Stimulated activated CD4-positive, alpha-beta T cell treated with anti-CD3 and anti-CD28 coated beads, TNF-alpha, amount 100 ng/mL, for 48 hours (primary cell): ENCODE data around the gene YWHAE.
"Not testable (repeated sequence)": the region's sequence is repeated elsewhere in the genome, so short reads cannot be mapped to it uniquely, and the experiment has no call there.

Experiments
- DNase-seq, 3 donors: peaks; one replicate each; pipeline ENCODE4 v3.0.0-alpha.2; 2020; ENCODE audit warnings: low read depth in 3 of 3

YWHAE gene

DNA sequence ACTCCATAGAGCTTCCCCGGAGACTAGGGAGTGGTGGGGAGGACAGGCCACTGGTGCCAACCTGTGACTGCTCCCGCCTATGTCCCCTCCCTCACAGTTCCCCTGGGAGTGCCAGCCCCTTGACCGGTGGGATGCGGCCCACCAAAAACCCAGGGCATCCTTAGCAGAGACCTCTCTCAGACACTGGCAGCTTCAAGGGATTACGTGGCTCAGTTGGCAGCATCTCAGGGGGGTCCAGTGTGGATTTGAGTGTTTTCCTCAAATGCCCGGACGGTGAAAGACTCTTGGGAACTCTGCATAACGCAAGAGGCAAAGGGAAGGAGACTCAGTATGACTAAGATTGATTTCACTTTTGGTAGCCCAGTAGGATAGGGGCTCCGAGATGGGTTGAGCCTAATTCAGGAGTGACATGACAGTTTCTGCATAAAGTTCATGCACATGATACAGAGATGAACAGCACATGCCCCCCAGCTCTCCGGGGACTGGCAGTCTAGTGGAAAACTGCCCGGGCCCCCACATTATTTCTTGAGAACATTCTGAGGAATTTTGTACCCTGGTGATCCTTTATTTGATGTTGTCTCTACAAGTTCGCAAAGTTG lies 70.2 kb downstream of the YWHAE start:
- DNase-seq: no peak

- no peak for DNase-seq
Observed at GRCh38 chr17:1328437-1328836, 71.6 kb downstream of the YWHAE start.

DNA sequence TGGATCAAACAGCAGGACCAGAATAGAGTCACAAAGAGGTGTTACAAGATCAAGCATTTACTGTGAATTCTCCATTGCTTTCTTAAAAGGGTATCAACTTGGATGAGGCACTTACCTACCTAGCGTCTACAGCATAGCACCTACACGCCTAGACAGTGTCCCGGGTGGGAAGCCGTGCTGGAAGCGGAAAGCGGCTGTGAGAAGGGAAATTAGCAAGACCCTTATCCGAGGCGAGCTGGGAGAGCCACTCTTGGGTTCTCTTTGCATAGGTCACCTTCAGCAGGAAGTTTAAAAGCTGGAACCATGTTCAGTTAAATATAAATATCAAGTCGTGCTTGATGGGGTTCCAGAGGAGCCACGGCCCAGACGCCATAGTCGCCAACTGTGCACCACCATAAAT lies 74.3 kb downstream of the YWHAE start:
- DNase-seq: no peak

GRCh38 chr17:1324201-1324771 lies 75.7 kb downstream of the YWHAE start:
- no peak for DNase-seq

GRCh38 chr17:1323336-1323735 lies 76.7 kb downstream of the YWHAE start:
- no peak for DNase-seq

DNA sequence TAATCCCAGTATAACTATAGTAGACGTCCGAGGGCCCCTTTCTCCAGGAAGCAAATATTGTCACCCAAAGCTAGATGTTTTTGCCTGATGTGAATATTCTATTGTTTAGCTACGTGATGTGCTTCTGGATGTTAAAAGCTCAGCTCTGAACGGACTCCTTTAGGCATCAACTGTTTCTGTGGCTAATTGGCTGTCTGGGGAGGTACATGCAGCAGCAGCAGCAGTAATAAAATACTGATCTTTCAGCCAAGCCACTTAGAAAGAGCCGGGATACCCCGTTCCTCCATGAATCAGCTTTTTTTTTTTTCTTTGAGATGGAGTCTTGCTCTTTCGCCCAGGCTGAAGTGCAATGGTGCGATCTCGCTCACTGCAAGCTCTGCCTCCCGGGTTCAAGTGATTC lies 77.5 kb downstream of the YWHAE start:
- no peak for DNase-seq

DNA sequence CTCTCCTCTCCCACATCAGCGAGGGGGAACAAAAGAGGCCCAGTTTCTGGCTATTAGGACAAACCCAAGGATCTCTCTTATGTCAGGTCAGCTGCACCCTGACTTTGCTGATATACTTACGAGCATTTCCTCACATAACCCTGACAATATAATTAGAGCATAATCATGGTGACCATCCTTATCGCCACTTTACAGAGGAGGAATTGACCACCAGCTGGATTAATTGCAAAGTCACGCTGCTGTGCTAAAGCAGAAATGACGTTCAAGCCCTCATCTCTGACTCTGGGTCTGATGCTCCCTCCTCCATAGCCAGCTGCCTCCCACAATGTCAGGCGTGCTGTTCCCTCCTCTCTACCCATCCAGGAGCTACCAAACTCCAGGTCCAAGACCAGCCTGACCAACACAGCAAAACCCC lies 78.0 kb downstream of the YWHAE start:
- DNase-seq: no peak

DNA sequence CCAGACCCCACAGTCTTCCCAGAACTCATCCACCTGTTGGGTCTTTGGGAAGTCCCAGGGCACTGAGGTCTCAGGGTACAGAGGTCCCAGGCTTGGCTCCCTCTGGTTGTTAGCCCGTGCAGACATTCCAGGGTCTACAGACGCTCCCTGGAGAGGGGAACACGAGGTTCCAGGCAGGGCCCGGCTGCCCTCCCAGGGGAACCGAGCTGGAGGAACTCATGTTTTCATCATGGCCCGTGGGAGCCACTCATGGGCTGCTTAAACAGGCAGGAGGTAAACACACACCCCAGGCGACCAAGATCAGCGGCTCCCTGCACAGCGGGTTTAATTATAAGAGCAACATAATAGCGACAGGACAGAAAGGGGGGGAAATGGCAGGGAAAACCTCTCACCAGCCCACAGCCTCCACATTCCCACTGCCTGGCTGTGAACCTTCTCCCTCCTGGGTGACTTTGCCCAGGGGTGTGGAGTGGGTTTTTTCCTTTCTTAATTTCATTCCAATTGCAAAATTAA lies 84.1 kb downstream of the YWHAE start:
- DNase-seq: no peak

DNA sequence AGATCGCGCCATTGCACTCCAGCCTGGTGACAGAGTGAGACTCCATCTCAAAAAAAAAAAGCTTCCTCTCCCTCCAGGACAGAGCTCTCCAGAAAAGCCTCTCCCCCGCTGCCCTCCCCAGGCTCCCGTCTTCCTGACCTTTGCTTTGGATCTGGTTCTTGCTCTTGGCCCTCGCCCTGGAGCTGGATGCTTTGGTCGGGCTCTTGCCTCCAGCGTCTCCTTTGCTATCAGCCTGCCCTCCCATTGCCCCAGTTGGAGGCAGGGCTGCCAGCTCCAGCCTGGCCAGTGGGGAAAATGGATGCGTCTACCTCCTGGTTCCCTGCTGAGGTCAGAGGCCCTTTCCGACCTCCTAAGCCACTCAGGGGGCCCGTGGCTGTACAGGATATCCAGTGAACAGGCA lies 84.6 kb downstream of the YWHAE start:
- no peak for DNase-seq

DNA sequence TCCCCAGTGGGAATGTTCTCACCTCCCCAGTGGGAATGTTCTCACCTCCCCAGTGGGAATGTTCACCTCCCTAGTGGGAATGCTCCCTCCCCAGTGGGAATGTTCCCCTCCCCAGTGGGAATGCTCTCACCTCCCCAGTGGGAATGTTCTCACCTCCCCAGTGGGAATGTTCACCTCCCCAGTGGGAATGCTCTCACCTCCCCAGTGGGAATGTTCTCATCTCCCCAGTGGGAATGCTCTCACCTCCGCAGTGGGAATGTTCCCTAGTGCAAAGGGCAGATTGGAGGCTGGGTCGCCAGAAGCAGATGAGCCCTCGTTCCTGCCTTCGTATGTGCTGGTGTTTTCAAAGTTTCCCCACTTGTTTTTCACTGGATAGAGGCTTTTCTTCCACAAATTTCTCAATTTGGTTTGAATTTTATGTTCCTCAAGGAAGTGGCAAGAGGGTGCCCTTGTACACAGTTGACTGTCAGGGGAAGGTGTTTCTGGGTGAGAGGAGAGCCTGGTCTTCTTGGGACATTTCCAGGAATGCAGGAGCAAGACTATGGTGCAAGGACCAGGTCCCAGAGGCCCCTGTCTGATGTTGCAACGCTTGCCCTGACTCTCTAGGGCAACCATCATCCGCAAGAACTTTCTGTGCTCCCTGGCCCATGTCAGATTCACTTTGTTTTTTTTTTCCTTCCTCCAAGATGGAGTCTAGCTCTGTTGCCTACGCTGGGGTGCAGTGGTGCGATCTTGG lies 86.6 kb downstream of the YWHAE start:
- DNase-seq: no peak

DNA sequence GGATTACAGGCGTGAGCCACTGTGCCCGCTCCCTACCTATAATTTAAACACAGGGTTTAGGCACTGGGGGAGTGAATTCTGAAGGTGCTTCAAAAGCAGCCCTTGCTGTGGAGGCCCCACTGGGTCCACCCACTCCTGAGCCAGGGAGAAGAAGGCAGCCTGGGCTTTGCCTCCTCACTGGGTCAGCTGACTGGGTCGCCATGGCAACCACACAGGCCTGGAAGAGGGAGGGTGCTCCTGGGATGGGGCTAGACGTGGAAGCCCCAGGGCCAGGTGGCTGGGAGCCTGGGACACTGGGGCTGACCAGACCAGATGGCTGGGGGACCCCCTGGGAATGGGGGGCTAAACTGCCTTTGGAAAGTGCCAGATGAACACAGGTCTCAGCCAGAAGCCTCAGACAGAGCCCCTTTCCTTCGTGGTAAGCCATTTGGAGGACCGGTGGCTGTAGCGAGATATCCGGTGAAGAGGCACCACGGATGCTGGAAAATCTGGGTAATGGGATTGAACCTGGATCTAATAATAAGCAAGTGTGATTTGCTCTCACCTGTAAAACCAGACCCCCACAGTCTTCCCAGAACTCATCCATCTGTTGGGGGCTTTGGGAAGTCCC lies 87.7 kb downstream of the YWHAE start:
- no peak for DNase-seq

DNA sequence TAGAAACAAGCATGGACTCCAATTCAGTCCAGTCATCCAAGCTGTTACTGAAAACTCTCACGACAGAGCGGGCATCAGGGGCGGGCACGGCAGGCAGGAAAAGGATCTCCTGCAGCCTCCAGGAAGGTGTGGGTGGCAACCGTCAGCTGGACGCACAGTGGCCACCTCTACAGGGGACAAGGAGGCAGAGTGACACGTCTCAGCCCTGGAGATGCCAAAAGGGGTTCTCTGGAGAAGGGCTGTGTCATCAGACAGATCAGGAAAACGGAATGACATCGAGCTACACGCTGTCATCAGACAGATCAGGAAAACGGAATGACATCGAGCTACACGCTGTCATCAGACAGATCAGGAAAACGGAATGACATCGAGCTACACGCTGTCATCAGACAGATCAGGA lies 92.2 kb downstream of the YWHAE start:
- not testable (repeated sequence) for DNase-seq

DNA sequence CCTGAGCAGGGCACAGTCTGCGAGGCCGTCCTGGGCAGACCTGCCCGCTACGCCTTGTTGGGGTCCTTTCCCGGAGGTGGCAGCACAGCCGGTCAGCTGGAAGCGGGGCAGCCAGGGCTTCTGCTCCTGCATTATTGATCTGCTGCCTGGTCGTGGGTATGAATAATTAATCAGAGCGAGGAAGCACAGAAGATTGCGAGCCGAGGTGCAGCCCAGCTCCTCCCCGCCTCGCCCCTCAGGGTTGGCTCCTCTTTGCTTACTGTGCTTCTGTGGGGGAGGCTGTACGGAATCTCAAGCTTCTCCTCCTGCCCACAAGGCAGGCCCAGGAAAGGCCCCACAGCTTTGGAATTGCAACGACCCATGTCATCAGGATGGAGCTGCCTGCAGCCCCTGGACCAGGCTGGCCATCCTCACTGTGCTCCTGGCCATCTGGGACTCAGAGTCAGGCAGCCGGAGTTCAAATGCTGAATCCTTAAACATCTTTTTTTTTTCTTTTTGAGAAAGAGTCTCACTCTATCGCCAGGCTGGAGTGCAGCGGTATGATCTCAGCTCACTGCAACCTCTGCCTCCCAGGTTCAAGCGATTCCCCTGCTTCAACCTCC lies 95.0 kb downstream of the YWHAE start:
- no peak for DNase-seq

DNA sequence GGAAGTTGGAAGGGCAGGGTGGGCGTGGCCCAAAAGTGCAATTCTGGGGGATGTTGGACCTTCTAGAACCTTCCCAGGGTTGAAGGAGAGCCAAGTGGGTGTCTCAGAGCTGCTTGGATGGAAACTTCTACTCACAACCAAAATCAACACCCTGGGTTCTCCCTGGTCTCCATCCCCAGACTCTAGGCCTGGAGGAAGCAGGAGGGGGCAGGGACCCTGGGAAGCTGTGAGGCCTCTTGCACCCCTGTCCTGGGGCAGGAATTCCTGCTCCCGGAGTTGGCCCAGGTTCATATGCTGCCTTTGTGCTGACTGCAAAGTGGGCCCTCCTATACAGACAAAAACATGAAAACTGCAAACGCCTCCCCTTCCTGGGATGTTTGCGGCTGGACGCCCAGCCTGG lies 95.5 kb downstream of the YWHAE start:
- no peak for DNase-seq

GRCh38 chr17:1302761-1303160 lies 97.3 kb downstream of the YWHAE start:
- no peak for DNase-seq

- no peak for DNase-seq
Observed at GRCh38 chr17:1301546-1301945, 98.5 kb downstream of the YWHAE start.

- DNase-seq: no peak
Observed at GRCh38 chr17:1300371-1300905, 99.6 kb downstream of the YWHAE start.

- no peak for DNase-seq
Observed at GRCh38 chr17:1299552-1300370, 100.3 kb downstream of the YWHAE start.

DNA sequence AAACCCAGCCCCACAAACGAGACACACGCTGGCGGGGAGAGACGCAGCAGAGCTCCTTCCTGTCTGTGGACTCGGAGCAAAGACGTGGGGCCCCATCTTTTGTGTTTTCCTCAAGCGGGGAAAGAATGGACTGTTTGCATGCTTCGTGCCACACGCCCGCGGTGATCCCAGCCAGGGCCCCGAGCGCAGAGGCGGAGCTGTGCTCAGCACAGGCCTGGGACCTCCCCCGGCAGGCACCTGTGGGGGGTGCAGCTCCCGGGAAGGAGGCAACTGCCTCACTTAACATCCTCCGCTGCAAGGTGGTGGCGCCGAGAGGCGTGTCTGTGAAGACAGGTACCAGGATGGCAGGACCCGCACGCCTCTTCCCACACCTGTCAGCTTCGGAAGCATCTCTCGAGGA lies 101.4 kb downstream of the YWHAE start:
- no peak for DNase-seq
